Epidermal melanocyte (primary cell): ENCODE measurements around the gene PRM2.
"Not testable (repeated sequence)": the region's sequence is repeated elsewhere in the genome, so short reads cannot be mapped to it uniquely, and the experiment has no call there.

Source experiments
- DNase-seq: peaks from one replicate; pipeline ENCODE4 v3.0.0; 2011; ENCODE audit warnings: low spot score; ENCODE audit not compliant: insufficient read length

PRM2 gene

DNA sequence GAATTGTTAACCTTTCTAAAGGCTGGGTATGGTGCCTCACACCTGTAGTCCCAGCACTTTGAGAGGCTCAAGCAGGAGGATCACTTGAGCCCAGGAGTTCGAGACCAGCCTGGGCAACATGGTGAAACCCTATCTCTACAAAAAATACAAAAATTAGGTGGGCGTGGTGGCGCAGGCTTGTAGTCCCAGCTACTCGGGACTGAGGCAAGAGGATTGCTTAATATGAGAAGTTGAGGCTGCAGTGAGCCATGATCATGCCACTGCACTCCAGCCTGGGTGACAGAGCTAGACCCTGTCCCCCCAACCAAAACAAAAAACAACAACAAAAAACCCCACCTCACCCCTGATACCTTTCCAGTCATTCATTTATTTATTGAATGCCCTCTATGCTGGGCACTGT, 13.4 kb upstream of the PRM2 start:
- DNase-seq: not testable (repeated sequence)

DNA sequence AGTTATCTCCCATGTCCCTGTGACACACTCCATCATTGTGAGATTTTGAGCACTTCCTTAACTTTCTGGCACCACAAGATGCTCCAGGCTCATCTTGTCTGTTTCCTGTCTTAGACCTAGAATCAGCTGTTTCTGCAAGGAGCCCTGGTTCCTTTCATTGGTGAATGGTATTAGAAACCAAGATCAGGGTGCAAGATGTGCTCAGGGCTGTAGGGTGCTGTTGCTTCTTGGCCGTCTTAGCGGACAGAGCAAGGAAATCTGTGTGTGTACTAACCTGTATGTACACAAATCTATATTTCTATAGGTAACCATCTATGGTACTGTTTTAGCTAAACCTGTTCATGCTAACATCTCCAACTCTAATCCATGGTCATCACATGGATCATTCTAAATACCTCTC, 12.9 kb upstream of the PRM2 start:
- DNase-seq: no peak

DNA sequence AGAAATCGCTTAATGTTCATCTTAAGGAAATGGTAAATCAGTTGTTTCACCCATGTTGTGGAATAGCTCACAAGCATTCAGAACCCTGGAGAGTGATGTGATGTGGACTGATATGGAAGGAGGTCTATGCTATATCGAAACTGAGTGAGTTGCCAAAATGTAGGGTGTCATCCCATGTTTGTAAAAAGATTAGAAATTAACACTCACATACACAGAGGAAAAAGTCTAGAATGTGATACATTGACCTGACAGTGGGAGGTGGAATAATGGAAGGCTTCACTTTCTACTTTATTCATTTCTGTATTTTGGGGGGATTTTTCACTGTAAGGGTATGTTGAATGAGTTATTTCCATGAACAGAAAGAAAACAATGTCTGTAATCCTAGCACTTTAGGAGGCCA, 9.6 kb upstream of the PRM2 start:
- DNase-seq: no peak

DNA sequence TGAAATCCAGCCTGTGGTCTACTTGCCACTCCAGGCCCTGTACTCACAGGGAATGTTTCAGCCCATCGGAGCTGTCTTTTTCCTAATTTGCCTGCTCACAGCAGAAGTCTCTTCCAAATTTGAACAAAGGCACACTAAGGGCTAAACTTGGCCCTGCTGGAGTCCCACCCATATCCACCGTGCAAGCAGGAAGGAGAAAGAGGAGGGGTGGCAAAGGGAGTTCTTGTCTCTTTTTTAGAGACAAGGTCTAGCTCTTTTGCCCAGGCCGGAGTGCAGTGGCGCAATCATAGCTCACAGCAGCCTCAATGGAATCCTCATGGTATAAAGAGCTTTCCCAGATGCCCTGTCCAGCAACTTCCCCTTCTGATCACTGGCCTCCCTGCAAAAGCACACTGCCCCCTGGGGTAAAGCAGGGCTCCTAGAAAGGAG, 7.6 kb upstream of the PRM2 start:
- no peak for DNase-seq

DNA sequence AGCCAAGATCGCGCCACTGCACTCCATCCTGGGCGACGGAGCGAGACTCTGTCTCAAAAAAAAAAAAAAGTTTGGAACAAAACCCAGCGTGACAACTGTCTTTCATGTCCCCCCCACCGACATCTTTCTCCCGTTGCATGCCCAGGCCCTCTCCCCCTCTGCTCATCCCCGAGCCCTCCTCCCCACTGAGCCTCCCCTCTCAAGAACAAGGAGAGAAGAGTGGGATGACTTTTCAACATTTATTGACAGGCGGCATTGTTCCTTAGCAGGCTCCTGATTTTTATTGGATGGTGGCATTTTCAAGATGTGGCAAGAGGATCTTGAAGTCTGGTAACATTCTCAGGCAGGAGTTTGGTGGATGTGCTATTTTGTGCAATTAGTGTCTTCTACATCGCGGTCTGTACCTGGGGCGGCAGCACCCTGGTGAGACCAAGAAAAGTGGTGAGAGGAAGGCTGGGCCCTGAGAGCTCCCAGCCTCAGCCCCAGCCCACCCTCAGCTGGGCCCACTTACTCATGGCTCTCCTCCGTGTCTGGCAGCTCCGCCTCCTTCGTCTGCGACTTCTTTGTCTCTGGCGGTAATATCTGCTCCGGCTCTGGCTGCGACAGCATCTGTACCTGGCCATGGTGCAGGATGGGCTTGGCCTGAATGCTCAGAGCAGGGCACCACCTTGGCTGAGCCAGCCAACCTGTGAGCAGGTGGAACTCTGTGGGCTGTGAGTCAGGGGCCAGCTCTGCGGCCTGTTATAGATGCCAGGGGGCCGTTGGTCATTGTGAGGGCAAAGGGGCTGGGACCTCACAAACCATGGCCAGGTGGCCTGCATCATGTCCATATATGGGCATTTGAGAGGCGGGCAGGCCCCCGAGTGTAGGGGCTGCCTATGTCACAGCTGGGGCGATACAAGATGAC, 4.6 kb upstream of the PRM2 start, which contains the start of gene PRM1:
PRM1 (minus strand) TSS at position 715 of the 907 bp plus-strand sequence; CDS start at position 623, 92 bp downstream.
- DNase-seq: no peak

DNA sequence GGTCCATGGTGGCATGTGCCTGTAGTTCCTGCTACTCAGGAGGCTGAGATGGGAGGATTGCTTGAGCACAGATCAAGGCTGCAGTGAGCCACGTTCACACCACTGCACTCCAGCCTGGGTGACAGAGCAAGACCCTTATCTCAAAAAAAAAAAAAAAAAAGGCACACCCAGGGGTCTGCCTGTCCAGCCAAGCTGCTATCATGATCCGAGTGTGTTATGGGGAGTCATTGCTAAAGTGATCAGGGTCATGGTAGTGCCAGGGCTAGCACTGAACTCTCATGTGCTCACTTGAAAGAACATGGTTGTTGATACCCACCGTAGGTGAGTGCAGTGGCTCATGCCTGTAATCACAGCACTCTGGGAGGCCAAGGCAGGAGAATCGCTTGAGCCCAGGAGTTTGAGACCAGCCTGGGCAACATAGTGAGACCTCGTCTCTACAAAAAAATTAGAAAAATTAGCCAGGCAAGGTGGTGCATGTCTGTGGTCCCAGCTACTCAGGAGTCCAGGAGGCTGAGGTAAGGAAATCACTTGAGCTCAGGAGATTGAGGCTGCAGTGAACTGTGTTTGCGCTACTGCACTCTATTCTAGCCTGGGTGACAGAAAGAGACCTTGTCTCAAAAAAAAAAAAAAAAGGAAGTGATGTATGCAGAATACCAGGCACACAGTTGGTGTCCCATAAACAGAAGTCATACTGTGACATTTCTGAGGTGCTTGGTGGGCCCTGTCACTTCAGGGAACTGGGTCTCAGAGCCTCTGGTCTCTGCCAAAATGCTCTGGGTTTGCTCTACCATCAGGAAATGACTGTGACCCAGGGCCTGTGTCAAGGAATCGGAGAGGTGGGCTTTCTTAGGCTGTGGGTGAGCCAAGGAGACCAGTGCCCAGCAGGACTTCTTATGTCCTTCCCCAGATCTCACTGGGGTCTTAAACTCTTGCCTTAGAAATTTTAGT, 2.7 kb upstream of the PRM2 start:
- DNase-seq: no peak

DNA sequence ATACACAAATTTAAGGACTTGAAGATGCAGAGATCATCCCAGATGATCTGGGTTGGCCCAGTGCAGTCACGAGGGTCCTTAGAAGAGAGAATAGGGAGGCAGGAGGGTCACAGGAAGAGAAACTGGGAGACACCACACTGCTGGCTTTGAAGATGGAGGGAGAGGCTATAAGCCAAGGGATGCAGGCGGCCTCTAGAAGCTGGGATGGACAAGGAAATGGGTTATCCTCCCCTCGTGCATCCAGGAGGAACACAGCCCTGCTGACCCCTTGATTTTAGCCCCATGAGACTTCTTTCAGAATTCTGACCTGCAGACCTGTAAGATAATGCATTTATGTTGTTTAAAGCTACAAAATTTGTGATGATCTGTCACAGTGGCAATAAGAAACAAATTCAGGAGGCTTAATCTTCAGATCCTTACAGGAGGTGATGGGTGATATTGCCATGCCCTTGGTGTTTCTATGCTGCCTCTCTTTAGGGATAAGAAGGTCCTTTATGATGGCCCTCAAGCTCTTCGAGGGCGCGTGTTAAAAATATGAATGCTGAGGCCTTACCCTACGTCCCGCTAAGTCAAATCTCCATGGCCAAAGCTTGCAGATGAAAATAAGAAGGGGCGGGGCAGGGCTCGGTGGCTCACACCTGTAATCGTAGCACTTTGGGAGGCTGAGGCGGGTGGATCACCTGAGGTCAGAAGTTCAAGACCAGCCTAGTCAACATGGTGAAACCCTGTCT, 1.5 kb upstream of the PRM2 start:
- DNase-seq: no peak

DNA sequence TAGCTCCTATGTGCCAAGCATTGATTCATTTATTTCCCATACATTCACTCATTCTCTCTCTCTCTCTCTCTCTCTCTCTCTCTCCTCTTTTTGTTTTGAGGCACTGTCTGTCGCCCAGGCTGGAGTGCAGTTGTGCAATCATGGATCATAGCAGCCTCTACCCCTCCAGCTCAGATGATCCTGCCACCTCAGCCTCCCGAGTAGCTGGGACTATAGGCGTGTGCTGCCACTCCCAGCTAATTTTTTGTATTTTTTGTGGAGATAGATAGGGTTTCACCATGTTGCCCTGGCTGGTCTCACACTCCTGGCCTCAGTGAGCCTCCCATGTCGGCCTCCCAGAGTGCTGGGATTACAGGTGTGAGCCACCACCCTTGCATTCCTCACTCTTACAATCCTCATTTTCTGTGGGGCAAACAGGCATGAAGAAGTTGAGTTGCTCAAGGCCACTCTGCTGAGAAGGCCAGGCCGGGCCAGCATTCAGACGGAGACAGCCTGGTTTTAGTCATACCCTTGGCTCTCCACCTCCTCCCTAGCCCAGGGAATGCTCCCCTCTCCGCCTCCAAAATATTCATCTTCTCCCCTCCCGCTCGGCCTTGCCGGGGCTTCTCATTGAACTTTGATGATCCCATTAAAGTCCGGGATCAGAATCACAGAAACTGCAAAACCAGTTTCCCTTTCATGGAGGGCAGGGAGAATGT, 765 bp upstream of the PRM2 start:
- no peak for DNase-seq

DNA sequence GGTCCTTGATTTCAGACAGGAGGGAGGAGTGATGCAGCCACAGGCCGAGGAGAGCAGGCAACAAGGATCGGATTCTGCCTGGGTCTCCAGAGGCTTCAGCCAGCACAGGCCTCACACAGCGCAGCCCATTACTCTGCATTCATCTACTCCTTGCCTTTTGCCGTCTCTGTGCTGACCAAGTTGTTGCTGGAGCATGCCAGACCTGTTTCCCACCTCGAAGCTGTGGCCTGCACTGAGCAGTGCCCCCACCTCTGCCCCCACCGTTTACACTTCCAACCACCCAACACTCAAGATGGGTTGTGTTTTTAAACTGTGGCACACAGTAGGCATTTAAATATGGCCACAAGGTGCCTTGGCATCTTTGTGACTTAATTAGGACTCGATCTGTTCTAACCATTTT, 1.3 kb downstream of the PRM2 start:
- DNase-seq: no peak

DNA sequence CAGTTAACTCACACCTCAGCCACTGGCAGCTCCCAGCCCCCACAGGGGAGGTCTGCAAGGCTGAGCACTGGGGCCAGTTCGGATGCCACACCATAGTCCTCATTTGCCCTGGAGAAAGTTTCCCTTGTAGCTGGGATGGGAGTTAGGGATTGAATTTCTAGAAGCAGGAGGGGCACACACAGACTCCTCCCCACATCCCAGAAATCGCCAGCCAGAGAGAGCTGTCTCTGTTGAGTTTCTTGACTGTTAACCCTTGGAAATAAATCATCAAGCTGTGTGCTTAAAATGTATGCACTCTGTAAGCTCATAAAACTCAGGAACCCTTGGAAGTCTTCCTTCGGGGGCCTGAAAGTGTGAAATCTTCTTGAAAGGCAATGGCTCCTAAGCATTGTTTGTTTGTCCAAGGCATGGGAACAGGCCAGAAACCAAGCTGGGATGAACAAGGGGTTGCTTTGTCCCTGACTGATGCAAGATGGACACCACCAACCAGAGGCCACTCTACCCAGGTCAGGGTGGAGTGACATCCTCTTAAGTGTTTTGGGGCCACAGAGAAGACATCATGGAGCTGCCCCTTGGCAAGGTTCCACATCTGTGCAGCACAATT, 2.5 kb downstream of the PRM2 start:
- DNase-seq: no peak

DNA sequence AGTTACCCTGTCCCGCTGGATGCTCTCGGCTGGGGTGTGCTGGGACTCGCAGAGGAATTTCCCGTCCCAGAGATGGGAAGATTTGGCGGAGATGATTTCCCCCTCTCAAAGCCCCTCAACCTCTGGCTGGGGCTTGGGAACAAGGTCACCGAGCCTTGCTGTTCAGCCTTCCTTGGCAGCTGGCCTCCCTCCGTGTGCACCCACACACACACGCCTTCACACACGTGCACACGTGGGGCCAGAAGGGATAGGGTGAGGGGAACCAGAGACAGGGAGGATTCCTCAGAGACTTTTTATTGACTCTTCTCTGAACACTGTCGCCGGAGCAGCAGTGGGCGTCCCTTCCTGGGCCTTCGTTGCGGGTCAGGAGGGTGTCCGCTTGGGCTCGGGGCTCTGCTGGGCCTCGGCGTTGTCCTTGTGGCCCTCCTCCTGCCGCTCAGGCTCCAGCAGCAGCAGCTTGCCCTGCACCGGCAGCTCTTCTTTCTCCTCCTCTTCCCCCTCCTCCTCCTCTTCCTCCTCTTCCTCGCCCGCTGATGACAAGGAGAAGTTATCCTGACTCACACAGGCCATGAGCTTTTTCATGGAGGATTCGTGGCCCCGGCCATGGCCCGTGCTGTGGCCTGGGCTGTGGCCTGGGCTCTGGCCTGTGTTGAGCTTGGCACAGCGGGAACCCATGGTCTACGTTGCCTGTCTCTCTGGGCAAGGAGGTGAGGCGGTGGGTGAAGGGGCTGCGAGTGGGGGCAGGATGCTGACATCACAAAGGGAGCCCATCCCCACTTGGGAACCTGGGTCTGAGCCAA, 3.2 kb downstream of the PRM2 start, which contains the start of gene PRM3:
PRM3 (minus strand) TSS at position 709 of the 800 bp plus-strand sequence; CDS start at position 675, 34 bp downstream.
- no peak for DNase-seq

DNA sequence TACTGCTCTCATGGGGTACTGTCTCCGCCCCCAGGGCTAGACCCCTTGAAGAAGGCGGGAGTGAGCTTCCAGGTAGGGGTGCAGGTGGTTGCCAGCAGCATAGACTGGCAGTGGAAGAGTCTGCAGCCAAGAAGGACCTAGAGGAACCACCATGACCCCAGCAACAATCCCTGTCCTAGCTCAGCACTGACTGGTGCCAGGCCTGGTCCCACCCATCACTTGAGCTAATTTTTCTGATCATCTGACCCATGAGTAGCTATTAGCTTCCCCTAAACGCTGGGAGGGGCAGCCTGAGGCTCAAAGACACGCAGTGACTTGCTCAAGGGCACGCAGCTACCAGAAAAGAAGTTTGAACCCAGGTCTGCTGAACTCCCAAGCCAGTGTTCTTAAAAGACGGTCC, 3.8 kb downstream of the PRM2 start:
- DNase-seq: no peak

DNA sequence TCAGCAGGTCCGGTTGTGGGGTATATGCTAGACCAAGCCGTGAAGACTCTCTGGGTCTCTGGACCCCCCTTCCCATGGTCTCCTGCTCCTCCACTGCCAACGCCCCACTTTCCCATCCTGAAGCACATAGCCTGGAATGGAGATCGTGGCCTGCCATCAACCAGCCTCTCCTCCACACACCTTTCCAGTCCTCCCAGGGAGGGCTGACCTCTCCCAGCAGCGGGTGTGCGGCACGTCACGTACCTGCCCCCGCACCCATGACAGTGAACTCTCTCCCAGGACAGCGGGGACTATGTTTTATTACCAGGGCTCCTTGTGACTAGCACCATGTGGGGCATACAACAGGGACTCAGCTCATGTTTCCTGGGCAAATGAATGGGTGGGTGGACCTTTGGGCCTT, 4.7 kb downstream of the PRM2 start:
- no peak for DNase-seq

DNA sequence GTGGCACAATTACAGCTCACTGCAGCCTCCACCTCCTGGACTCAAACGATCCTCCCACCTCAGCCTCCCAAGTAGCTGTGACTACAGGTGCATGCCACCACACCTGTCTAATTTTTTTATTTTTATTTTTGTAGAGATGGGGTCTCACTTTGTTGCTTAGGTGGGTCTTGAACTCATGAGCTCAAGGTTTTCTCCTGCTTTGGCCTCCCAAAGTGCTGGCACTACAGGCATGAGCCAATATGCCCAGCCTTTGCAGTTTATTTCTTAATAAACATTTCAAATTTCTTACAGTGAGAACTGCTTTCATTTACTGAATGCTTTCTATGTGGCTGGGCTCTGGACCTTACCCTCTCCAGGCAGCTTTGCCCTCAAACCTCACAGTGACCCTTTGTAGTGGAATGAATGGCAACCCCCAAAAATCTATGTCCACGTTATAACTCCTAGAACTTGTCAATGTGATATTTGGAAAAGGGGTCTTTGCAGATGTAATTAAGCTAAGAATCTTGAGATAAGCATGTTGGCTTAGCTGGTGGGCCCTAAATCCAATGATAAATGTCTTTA, 5.6 kb downstream of the PRM2 start:
- no peak for DNase-seq

DNA sequence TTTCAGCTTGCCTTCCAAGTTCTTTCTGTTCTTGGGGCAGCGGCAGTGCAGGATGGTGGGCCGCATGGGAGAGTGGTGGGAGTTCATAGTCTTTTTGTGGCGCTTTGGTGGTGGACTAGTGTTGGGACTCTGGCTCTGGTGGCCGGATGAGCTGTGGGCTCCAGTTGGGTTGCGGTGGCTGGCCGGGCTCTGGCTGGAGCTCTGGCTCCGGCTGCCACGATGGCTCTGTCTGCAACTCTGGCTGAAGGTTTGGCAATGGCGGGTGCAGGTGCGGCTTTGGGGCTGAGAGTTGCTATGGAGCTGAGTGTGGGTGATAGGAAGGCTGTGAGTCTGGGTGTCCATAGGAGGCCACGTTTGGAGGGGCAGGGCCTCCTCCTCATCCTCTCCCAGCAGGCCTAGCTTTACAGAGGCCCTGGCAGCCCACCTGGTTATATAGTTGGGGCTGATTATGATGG, 7.3 kb downstream of the PRM2 start, which contains the start of gene TNP2:
TNP2 (minus strand) TSS at position 405 of the 455 bp plus-strand sequence; CDS start at position 342, 63 bp downstream.
- DNase-seq: no peak

DNA sequence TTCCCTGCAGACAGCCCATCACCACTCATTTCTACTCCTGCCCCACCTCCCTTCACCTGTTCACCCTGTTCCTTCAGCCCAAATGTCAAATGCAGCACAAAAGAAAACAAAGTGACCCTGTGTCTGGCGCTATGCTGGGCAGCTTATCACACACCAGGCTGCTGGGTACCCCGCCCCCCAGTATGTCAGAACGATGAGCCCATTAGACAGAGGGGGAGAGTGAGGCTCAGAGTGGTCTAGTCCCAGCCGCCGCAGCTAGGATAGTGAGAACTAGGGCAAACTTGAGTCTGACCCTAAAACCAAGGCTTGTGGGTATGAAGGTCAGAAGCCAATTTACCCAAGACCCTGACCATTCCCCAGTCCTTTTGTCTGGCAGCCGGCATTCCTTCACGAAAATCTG, 11.2 kb downstream of the PRM2 start:
- DNase-seq: no peak

DNA sequence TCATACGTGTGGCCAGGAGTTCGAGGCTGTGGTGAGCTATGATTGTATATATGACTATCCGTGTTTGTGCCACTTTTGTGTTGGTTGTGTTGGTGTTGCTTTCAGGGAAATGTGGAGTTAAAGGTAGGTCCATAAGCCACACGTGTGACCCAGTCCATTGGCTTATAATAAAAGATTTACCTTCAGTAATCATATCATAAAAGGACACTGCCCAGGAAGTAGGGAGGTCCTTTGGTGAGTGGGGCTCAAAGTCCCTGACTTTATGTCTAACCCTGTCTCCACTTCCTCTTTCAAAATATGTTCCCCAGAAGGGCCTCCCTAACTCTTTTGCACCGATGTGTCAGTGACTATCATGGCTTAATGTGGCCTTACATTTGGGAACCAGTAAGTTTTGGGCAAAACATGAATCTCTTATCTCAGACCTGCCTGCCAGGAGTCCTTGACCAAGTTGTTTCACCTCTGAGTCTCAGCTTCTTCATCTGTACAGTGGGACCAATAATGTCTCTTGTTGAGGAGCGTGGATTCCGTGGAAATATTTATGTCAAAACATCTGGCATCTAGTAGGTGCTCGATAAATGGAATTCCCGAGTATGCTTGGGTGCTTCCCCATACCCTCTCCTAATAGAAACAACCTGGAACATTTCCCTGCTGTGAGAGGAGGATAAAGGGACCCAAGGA, 12.0 kb downstream of the PRM2 start:
- DNase-seq: no peak

DNA sequence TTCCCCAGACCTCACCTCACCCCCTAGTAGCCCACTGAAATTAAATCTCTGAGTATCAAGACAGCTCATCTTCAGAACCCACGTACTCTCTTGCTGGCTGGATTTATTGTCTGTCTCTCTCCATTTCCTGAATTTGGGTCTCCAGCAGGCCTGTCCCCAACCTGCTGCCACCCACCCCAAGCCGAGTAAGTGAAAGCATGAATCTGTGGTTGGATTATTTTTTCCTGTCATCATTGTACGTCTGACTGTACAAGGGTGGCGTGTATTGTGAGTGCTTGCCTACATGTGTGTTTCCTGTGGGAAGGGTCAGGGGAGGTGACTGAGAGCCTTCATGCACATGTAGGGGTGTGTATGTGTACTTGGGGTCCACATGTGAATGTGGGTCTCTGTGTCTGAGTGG, 12.5 kb downstream of the PRM2 start:
- no peak for DNase-seq
